SK-N-SH treated with all-trans-retinoic acid at 6 μM for 48 hours (cell line): ENCODE results near the gene CDH4.

Experiments used
- ISL1 ChIP-seq: fragments of 250-450 bp; sonication (Bioruptor Pico); IDR thresholded peaks from 2 replicates; pipeline ENCODE4 v2.1.2; 2022; ENCODE audit warnings: mild to moderate bottlenecking, moderate library complexity
- TOX ChIP-seq: fragments of 250-450 bp; sonication (Bioruptor Pico); IDR thresholded peaks from 2 replicates; pipeline ENCODE4 v1.8.0; 2021; ENCODE audit warnings: mild to moderate bottlenecking, moderate library complexity, borderline replicate concordance
- TF ChIP-seq, protein P1 (sequence below): fragments of 250-450 bp; sonication (Bioruptor Pico); IDR thresholded peaks from 2 replicates; pipeline ENCODE4 v1.5.1; 2020; ENCODE audit warnings: low read depth, mild to moderate bottlenecking, moderate library complexity

DNA sequence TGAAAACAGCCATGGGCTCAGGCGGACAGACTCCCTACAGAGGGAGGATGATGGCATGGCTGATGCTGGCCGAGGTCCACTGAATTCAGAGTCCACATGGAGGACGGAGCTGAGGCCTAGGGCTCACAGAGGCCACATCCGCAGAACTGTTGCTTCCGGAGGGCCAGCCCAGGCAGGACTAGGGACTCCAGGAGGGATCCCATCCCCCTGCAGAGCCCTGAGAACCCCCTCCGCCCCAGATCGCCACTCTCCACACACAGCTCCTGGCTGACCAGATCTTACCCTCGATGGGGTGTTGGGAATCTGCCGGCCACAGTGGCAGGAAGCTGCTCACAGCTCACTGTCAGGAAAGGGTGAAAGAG lies 414.4 kb downstream of the CDH4 start:
- TF ChIP-seq, protein P1, sequence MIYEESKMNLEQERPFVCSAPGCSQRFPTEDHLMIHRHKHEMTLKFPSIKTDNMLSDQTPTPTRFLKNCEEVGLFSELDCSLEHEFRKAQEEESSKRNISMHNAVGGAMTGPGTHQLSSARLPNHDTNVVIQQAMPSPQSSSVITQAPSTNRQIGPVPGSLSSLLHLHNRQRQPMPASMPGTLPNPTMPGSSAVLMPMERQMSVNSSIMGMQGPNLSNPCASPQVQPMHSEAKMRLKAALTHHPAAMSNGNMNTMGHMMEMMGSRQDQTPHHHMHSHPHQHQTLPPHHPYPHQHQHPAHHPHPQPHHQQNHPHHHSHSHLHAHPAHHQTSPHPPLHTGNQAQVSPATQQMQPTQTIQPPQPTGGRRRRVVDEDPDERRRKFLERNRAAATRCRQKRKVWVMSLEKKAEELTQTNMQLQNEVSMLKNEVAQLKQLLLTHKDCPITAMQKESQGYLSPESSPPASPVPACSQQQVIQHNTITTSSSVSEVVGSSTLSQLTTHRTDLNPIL = no peak
- TF ChIP-seq TOX (no peak), ISL1 (CRISPR knock-in tag) (no peak)
